OCI-LY1 (cell line): Measurements from ENCODE around the gene RABGAP1L.

Source experiments
- H2AFZ ChIP-seq: fragments of 200-600 bp; sonication (generic), shearing (Covaris generic); 2 replicates; pipeline ENCODE4 v1.6.0; 2014; ENCODE audit warnings: antibody characterized with exemption, mild to moderate bottlenecking, low read length
- H3F3A ChIP-seq: fragments of 200-600 bp; sonication (generic), shearing (Covaris generic); 2 replicates; pipeline ENCODE4 v1.6.0; 2014; ENCODE audit warnings: mild to moderate bottlenecking, antibody characterized with exemption, low read length, moderate library complexity; ENCODE audit not compliant: insufficient read depth
- H3K27ac ChIP-seq: fragments of 200-600 bp; sonication (generic); 2 replicates; pipeline ENCODE4 v1.5.1; 2014; ENCODE audit warnings: low read length, mixed run types, mild to moderate bottlenecking, low read depth; ENCODE audit not compliant: poor library complexity, severe bottlenecking
- H3K27me3 ChIP-seq: fragments of 200-600 bp; sonication (generic); 2 replicates; pipeline ENCODE4 v1.6.0; 2014; ENCODE audit warnings: antibody characterized with exemption, mild to moderate bottlenecking, low read length, moderate library complexity; ENCODE audit not compliant: insufficient read depth
- H3K36me3 ChIP-seq: fragments of 200-600 bp; sonication (generic); 2 replicates; pipeline ENCODE4 v1.6.1; 2014; ENCODE audit warnings: mild to moderate bottlenecking, antibody characterized with exemption, low read length, moderate library complexity, mixed read lengths; ENCODE audit not compliant: insufficient read depth
- H3K4me1 ChIP-seq: fragments of 200-600 bp; sonication (generic); 2 replicates; pipeline ENCODE4 v1.5.1; 2014; ENCODE audit warnings: mild to moderate bottlenecking, low read length, moderate library complexity; ENCODE audit not compliant: insufficient read depth, severe bottlenecking
- H3K4me2 ChIP-seq: fragments of 200-600 bp; sonication (generic), shearing (Covaris generic); 2 replicates; pipeline ENCODE4 v1.6.1; 2014; ENCODE audit warnings: low read length
- H3K4me3 ChIP-seq: fragments of 200-600 bp; sonication (generic); 2 replicates; pipeline ENCODE4 v1.5.1; 2014; ENCODE audit warnings: low read length, low read depth, mild to moderate bottlenecking, mixed read lengths; ENCODE audit not compliant: poor library complexity, severe bottlenecking
- H3K79me2 ChIP-seq: fragments of 200-600 bp; shearing (Covaris generic); 2 replicates; pipeline ENCODE4 v1.6.1; 2016; ENCODE audit warnings: mixed run types, low read length, mixed read lengths; ENCODE audit not compliant: insufficient read depth
- H3K9ac ChIP-seq: fragments of 200-600 bp; sonication (generic), shearing (Covaris generic); 2 replicates; pipeline ENCODE4 v1.6.1; 2014; ENCODE audit warnings: mild to moderate bottlenecking, low read length, mixed read lengths
- H3K9me2 ChIP-seq: fragments of 200-600 bp; sonication (generic), shearing (Covaris generic); 2 replicates; pipeline ENCODE4 v1.6.1; 2014; ENCODE audit warnings: low read depth, mild to moderate bottlenecking, low read length, mixed read lengths
- H3K9me3 ChIP-seq: fragments of 200-600 bp; shearing (Covaris generic); 2 replicates; pipeline ENCODE4 v1.6.1; 2014; ENCODE audit warnings: low read length, mixed read lengths
- H4K20me1 ChIP-seq: fragments of 200-600 bp; sonication (generic), shearing (Covaris generic); 2 replicates; pipeline ENCODE4 v1.6.0; 2016; ENCODE audit warnings: mild to moderate bottlenecking, low read length; ENCODE audit not compliant: insufficient read depth
- CTCF ChIP-seq: fragments of 200-600 bp; sonication (generic), shearing (Covaris generic); IDR thresholded peaks from 2 replicates; pipeline ENCODE4 v1.5.1; 2017; ENCODE audit warnings: mild to moderate bottlenecking, antibody characterized with exemption, low read length, moderate library complexity, mixed read lengths
- EZH2 ChIP-seq: fragments of 200-600 bp; sonication (generic), shearing (Covaris generic); IDR thresholded peaks from 2 replicates; pipeline ENCODE4 v1.8.0; 2017; ENCODE audit warnings: borderline replicate concordance, mixed run types, mild to moderate bottlenecking, antibody characterized with exemption, low read length, moderate library complexity, mixed read lengths

The RABGAP1L gene

GRCh38 chr1:174726880-174727585, 567.7 kb downstream of the RABGAP1L start:
- H3K4me1 ChIP-seq, result peaks cover 19% of the 10 kb centered on the region
- H3K4me3 ChIP-seq, result no peak overlapping the region
- no peaks in the 10 kb centered on the region for H3K36me3 ChIP-seq
- H3K9ac ChIP-seq, result no peak overlapping the region
- H3K9me2 ChIP-seq, result no peaks in the 10 kb centered on the region
- no peaks in the 10 kb centered on the region for H3K9me3 ChIP-seq
- H3K27ac ChIP-seq, result no peak overlapping the region
- H3K27me3 ChIP-seq, result no peaks in the 10 kb centered on the region
- H4K20me1 ChIP-seq, result no peaks in the 10 kb centered on the region
- no peak overlapping the region for H2AFZ ChIP-seq
- H3K4me2 ChIP-seq, result no peak overlapping the region
- no peaks in the 10 kb centered on the region for H3K79me2 ChIP-seq
- TF ChIP-seq CTCF (no peak), EZH2 (no peak)
- H3F3A ChIP-seq, result no peaks in the 10 kb centered on the region

DNA sequence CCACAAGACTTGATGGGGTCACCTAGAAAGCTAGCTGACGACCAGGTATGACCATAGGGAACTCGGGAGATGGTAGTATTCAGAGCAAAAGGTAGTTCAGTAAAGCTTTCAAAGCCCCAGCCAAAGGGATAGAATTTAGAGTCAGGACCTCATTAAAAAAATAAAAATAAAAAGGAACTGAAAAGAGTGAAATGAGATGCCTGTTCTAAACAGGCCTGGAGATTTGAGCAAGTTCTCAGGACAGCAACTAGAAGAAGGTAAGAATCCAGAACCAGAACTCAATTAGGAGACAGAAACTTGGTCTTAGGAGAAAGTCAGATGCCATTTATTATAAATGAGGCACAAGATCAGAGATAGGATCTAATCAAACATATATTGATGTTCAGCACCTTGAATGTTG, 575.0 kb downstream of the RABGAP1L start:
- H3F3A ChIP-seq, result no peaks in the 10 kb centered on the region
- H3K27ac ChIP-seq, result no peak overlapping the region
- no peak overlapping the region for H2AFZ ChIP-seq
- H3K27me3 ChIP-seq, result no peaks in the 10 kb centered on the region
- H3K9ac ChIP-seq, result no peak overlapping the region
- H3K4me2 ChIP-seq, result no peak overlapping the region
- no peaks in the 10 kb centered on the region for H4K20me1 ChIP-seq
- no peaks in the 10 kb centered on the region for H3K9me3 ChIP-seq
- H3K4me1 ChIP-seq, result no peaks in the 10 kb centered on the region
- no peaks in the 10 kb centered on the region; the same call in 1 of the 2 replicates for H3K36me3 ChIP-seq
- no peaks in the 10 kb centered on the region for H3K79me2 ChIP-seq
- no peak overlapping the region for H3K4me3 ChIP-seq
- H3K9me2 ChIP-seq, result no peaks in the 10 kb centered on the region
- TF ChIP-seq EZH2 (no peak), CTCF (no peak)

DNA sequence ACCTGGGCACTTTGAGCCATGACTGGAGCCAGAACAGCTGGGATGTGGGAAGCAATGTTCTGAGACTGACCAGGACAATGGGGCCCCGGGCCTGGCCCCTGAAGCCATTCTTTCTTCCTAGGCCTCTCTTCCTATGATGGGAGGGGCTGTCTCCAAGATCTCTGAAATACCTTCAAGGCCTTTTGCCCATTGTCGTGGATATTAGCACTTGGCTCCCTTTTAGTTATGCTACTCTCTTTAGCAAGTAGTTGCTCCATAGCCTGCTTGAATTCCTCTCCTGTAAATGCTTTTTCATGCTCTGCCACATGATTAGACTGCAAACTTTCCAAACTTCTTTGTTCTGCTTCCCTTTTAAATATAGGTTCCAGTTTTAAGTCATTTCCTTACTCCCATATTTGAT, 577.5 kb downstream of the RABGAP1L start:
- no peak overlapping the region for H3K27ac ChIP-seq
- H3K4me1 ChIP-seq, result peaks cover 24% of the 10 kb centered on the region
- H3K4me2 ChIP-seq, result no peak overlapping the region
- no peaks in the 10 kb centered on the region; the same call in 1 of the 2 replicates for H3K36me3 ChIP-seq
- no peaks in the 10 kb centered on the region for H4K20me1 ChIP-seq
- no peak overlapping the region for H3K4me3 ChIP-seq
- no peaks in the 10 kb centered on the region; the same call in 1 of the 2 replicates for H3F3A ChIP-seq
- no peaks in the 10 kb centered on the region for H3K9me2 ChIP-seq
- H3K79me2 ChIP-seq, result no peaks in the 10 kb centered on the region
- no peak overlapping the region for H3K9ac ChIP-seq
- H2AFZ ChIP-seq, result no peak overlapping the region
- H3K27me3 ChIP-seq, result no peaks in the 10 kb centered on the region
- H3K9me3 ChIP-seq, result no peaks in the 10 kb centered on the region
- TF ChIP-seq EZH2 (no peak), CTCF (no peak)
